K562 (cell line): ENCODE results near the gene GMNN. TPM values are rescaled to one million over a fixed set of nuclear protein-coding genes. Genes with fewer than 3 reads are reported as not detected.
A peak's percentile ranks its signal among the peaks of the same experiment; 100 is the strongest.

Source experiments
- C11orf30 ChIP-seq: fragments of 450-650 bp; IDR thresholded peaks from 2 replicates; pipeline ENCODE4 v1.6.1; 2016; ENCODE audit warnings: low read depth, mild to moderate bottlenecking
- COPS2 ChIP-seq: fragments of 450-650 bp; conservative IDR thresholded peaks from 2 replicates; pipeline ENCODE4 v1.6.1; 2016; ENCODE audit warnings: mild to moderate bottlenecking, moderate library complexity
- CTBP1 ChIP-seq: fragments of 450-650 bp; IDR thresholded peaks from 2 replicates; pipeline ENCODE4 v1.6.1; 2016; ENCODE audit warnings: borderline replicate concordance
- DDX20 ChIP-seq: fragments of 450-650 bp; IDR thresholded peaks from 2 replicates; pipeline ENCODE4 v1.6.1; 2016; ENCODE audit warnings: missing genetic modification characterization, low read depth, mild to moderate bottlenecking, missing compliant biosample characterization, moderate library complexity
- FUS ChIP-seq: fragments of 200-400 bp; formaldehyde crosslinking; optimal IDR thresholded peaks from 2 replicates; pipeline ENCODE3; 2017; ENCODE audit warnings: low read depth, low read length
- KLF6 ChIP-seq: fragments of 250-450 bp; sonication (Bioruptor Pico); IDR thresholded peaks from 2 replicates; pipeline ENCODE4 v1.4.0; 2020; ENCODE audit warnings: mild to moderate bottlenecking, moderate library complexity, borderline replicate concordance
- SNIP1 ChIP-seq: fragments of 450-650 bp; IDR thresholded peaks from 2 replicates; pipeline ENCODE4 v1.7.1; 2017; ENCODE audit warnings: low read depth, mild to moderate bottlenecking
- TGIF2 ChIP-seq: sonication (generic); formaldehyde crosslinking; IDR thresholded peaks from 2 replicates; pipeline ENCODE4 v1.8.1; 2022; ENCODE audit warnings: mild to moderate bottlenecking, missing genetic modification reagents, moderate library complexity
- ZNF146 ChIP-seq: IDR thresholded peaks from one replicate; pipeline ENCODE4 v1.6.1; 2018; ENCODE audit warnings: missing compliant biosample characterization; ENCODE audit not compliant: unreplicated experiment
- ZNF24 ChIP-seq: fragments of 450-650 bp; IDR thresholded peaks from 2 replicates; pipeline ENCODE4 v1.6.1; 2016
- ZNF311 ChIP-seq: fragments of 250-450 bp; sonication (Bioruptor Pico); IDR thresholded peaks from 2 replicates; pipeline ENCODE4 v1.4.0; 2020; ENCODE audit warnings: mild to moderate bottlenecking, moderate library complexity
- ZNF57 ChIP-seq: fragments of 450-650 bp; formaldehyde crosslinking; IDR thresholded peaks from 2 replicates; pipeline ENCODE4 v1.4.0; 2020; ENCODE audit warnings: mild to moderate bottlenecking, moderate library complexity
- polyA plus RNA-seq, 8 experiments: library from polyadenylated mRNA; depleted of rRNA in 4 of 8; stranded (reverse) in 5 of 8; unstranded in 3 of 8; fragments of >200 nt; fragmentation: Nextera tagmentation in 2 of 8; fragmentation: Illumina TruSeq in 1 of 8; extraction: Ambion mirVana in 2 of 8; extraction: Trizol in 1 of 8; gene quantifications; 2 replicates each; pipeline versions ENCODE4 v1.2.1 to v1.2.3, GENCODE V29; 2011 to 2014; ENCODE audit warnings: inconsistent platforms in 1 of 8, missing spikeins in 1 of 8
- total RNA-seq, 7 experiments: library from RNA; depleted of rRNA in 6 of 7; stranded (reverse); fragments of >200 nt in 6 of 7; fragmentation: Illumina TruSeq in 2 of 7; extraction: Trizol in 2 of 7; gene quantifications; 2 replicates each; pipeline versions ENCODE4 v1.2.1 to v1.2.3, GENCODE V29; 2011 to 2021; ENCODE audit warnings: low replicate concordance in 1 of 7
- TF ChIP-seq, protein P1 (sequence below): fragments of 250-450 bp; sonication (Bioruptor Pico); IDR thresholded peaks from 2 replicates; pipeline ENCODE4 v1.5.0; 2022; ENCODE audit warnings: mild to moderate bottlenecking
- TF ChIP-seq, protein P2 (sequence below): fragments of 200-800 bp; sonication (Bioruptor generic); IDR thresholded peaks from 2 replicates; pipeline ENCODE4 v1.6.1; 2017; ENCODE audit warnings: missing genetic modification characterization, missing compliant biosample characterization
- TF ChIP-seq, protein P3 (sequence below): sonication (generic); formaldehyde crosslinking; IDR thresholded peaks from 2 replicates; pipeline ENCODE4 v1.8.0; 2022; ENCODE audit warnings: mild to moderate bottlenecking, missing genetic modification reagents
- TF ChIP-seq, protein P4 (sequence below): fragments of 450-650 bp; IDR thresholded peaks from 2 replicates; pipeline ENCODE4 v1.6.1; 2016; ENCODE audit warnings: borderline replicate concordance

The GMNN gene
- total and polyA plus RNA-seq, 9 of the 15 experiments (the other 6 are each of a cell fraction or from before 2014, with no cell fraction given) = 144 to 370 (median 210) TPM

DNA sequence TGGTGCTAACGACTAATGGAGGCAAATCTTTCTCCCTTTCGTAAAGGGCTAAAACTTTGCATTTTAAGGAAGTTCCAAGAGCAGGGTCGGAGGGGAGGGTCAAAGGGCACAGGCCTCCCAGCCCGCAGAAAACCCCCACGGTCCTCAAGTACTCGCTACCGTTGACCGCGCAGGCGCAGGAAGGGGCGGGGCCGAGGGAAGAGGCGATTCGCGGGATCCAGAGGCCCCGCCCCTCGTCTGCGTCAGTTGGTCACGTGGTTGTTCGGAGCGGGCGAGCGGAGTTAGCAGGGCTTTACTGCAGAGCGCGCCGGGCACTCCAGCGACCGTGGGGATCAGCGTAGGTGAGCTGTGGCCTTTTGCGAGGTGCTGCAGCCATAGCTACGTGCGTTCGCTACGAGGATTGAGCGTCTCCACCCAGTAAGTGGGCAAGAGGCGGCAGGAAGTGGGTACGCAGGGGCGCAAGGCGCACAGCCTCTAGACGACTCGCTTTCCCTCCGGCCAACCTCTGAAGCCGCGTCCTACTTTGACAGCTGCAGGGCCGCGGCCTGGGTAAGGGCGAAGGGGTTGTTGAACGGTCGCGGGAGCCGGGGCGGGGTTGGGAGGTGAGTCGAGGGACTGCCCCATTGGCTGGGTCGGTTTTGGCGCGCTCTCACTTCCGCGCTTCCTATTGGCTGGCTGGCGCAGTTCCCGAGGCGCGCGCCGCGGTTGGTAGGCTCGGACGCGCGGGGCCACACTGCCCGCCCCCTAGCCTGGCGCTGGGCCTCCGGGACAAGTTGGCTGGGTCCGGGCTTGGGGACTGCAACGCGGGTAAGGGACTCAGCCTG is at the start of gene GMNN (continued):
- TF ChIP-seq, protein P1, sequence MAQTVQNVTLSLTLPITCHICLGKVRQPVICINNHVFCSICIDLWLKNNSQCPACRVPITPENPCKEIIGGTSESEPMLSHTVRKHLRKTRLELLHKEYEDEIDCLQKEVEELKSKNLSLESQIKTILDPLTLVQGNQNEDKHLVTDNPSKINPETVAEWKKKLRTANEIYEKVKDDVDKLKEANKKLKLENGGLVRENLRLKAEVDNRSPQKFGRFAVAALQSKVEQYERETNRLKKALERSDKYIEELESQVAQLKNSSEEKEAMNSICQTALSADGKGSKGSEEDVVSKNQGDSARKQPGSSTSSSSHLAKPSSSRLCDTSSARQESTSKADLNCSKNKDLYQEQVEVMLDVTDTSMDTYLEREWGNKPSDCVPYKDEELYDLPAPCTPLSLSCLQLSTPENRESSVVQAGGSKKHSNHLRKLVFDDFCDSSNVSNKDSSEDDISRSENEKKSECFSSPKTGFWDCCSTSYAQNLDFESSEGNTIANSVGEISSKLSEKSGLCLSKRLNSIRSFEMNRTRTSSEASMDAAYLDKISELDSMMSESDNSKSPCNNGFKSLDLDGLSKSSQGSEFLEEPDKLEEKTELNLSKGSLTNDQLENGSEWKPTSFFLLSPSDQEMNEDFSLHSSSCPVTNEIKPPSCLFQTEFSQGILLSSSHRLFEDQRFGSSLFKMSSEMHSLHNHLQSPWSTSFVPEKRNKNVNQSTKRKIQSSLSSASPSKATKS (CRISPR knock-in tag) = no peak
- 0 out of 2 replicates have a peak, but pooled peaks have one; percentile 37 for TF ChIP-seq ZNF57
- TF ChIP-seq ZNF311 (CRISPR knock-in tag) = no peak
- TF ChIP-seq, protein P2, sequence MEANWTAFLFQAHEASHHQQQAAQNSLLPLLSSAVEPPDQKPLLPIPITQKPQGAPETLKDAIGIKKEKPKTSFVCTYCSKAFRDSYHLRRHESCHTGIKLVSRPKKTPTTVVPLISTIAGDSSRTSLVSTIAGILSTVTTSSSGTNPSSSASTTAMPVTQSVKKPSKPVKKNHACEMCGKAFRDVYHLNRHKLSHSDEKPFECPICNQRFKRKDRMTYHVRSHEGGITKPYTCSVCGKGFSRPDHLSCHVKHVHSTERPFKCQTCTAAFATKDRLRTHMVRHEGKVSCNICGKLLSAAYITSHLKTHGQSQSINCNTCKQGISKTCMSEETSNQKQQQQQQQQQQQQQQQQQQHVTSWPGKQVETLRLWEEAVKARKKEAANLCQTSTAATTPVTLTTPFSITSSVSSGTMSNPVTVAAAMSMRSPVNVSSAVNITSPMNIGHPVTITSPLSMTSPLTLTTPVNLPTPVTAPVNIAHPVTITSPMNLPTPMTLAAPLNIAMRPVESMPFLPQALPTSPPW (CRISPR knock-in tag) = peak; percentile 78
- TF ChIP-seq, protein P3, sequence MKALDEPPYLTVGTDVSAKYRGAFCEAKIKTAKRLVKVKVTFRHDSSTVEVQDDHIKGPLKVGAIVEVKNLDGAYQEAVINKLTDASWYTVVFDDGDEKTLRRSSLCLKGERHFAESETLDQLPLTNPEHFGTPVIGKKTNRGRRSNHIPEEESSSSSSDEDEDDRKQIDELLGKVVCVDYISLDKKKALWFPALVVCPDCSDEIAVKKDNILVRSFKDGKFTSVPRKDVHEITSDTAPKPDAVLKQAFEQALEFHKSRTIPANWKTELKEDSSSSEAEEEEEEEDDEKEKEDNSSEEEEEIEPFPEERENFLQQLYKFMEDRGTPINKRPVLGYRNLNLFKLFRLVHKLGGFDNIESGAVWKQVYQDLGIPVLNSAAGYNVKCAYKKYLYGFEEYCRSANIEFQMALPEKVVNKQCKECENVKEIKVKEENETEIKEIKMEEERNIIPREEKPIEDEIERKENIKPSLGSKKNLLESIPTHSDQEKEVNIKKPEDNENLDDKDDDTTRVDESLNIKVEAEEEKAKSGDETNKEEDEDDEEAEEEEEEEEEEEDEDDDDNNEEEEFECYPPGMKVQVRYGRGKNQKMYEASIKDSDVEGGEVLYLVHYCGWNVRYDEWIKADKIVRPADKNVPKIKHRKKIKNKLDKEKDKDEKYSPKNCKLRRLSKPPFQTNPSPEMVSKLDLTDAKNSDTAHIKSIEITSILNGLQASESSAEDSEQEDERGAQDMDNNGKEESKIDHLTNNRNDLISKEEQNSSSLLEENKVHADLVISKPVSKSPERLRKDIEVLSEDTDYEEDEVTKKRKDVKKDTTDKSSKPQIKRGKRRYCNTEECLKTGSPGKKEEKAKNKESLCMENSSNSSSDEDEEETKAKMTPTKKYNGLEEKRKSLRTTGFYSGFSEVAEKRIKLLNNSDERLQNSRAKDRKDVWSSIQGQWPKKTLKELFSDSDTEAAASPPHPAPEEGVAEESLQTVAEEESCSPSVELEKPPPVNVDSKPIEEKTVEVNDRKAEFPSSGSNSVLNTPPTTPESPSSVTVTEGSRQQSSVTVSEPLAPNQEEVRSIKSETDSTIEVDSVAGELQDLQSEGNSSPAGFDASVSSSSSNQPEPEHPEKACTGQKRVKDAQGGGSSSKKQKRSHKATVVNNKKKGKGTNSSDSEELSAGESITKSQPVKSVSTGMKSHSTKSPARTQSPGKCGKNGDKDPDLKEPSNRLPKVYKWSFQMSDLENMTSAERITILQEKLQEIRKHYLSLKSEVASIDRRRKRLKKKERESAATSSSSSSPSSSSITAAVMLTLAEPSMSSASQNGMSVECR (CRISPR knock-in tag) = peak; percentile 96
- no peak for TF ChIP-seq FUS
- 0 out of 2 replicates have a peak, but pooled peaks have one; percentile 44 for TF ChIP-seq C11orf30
- TF ChIP-seq ZNF24 = no peak
- TF ChIP-seq ZNF146 (CRISPR knock-in tag) = no peak
- no peak for TF ChIP-seq DDX20 (tag)
- TF ChIP-seq, protein P4, sequence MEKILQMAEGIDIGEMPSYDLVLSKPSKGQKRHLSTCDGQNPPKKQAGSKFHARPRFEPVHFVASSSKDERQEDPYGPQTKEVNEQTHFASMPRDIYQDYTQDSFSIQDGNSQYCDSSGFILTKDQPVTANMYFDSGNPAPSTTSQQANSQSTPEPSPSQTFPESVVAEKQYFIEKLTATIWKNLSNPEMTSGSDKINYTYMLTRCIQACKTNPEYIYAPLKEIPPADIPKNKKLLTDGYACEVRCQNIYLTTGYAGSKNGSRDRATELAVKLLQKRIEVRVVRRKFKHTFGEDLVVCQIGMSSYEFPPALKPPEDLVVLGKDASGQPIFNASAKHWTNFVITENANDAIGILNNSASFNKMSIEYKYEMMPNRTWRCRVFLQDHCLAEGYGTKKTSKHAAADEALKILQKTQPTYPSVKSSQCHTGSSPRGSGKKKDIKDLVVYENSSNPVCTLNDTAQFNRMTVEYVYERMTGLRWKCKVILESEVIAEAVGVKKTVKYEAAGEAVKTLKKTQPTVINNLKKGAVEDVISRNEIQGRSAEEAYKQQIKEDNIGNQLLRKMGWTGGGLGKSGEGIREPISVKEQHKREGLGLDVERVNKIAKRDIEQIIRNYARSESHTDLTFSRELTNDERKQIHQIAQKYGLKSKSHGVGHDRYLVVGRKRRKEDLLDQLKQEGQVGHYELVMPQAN = peak; percentile 98
- TF ChIP-seq SNIP1 = no peak
- TF ChIP-seq COPS2 = no peak
- TF ChIP-seq TGIF2 (CRISPR knock-in tag) = no peak; the same call in 1 of the 2 replicates
- 0 out of 2 replicates have a peak, but pooled peaks have one; percentile 8 for TF ChIP-seq KLF6 (CRISPR knock-in tag)
- peak; percentile 79; the same call in 1 of the 2 replicates for TF ChIP-seq CTBP1
